Testis (tissue), 3 donors: ENCODE measurements around the gene C9orf50. TPM values are rescaled to one million over a fixed set of nuclear protein-coding genes. Genes with fewer than 3 reads are reported as not detected.

Experiments
- DNase-seq: peaks from one replicate; pipeline ENCODE4 v3.0.0-alpha.2; 2019
- H3K27ac ChIP-seq, 2 donors: fragments of 200-600 bp; sonication (generic); one replicate each; pipeline ENCODE4 v1.5.1; 2019
- H3K27me3 ChIP-seq: fragments of 200-600 bp; sonication (generic); one replicate; pipeline ENCODE4 v1.5.1; 2019
- H3K36me3 ChIP-seq: fragments of 200-600 bp; sonication (generic); one replicate; pipeline ENCODE4 v1.5.1; 2017; ENCODE audit warnings: low read depth; ENCODE audit errors: missing control alignments
- H3K4me1 ChIP-seq: fragments of 200-600 bp; sonication (generic); one replicate; pipeline ENCODE4 v1.5.1; 2019
- H3K4me3 ChIP-seq, 2 donors: fragments of 200-600 bp; sonication (generic); one replicate each; pipeline ENCODE4 v1.5.1; 2017 to 2019
- H3K9me3 ChIP-seq: fragments of 200-600 bp; sonication (generic); one replicate; pipeline ENCODE4 v1.5.1; 2017
- POLR2A ChIP-seq: fragments of 450-650 bp; IDR thresholded peaks from one replicate; pipeline ENCODE4 v1.6.1; 2017; ENCODE audit warnings: antibody characterized with exemption, mild to moderate bottlenecking, moderate library complexity
- WGBS, 2 donors: methylation state at CpG; one replicate each; pipeline ENCODE4 v1.1.5; 2018; 5-methylcytosine and 5-hydroxymethylcytosine counted together
- intact Hi-C: fragments of 100-400 bp; cut with DNase I; formaldehyde crosslinking; loops from one replicate; pipeline ENCODE4 v1.15.1; 2023; ENCODE audit warnings: low total_unique reads
- polyA plus RNA-seq: library from polyadenylated mRNA; stranded (reverse); fragments of 350-450 nt; fragmentation: Illumina TruSeq; extraction: RNeasy Lipid Tissue Mini Kit (QIAGEN cat#74804); gene quantifications from one replicate; pipeline ENCODE4 v1.2.3, GENCODE V29; 2014; ENCODE audit warnings: low read depth, low replicate concordance; ENCODE audit not compliant: insufficient read depth
- total RNA-seq, 2 donors: library from RNA; depleted of rRNA; stranded (reverse); fragments of >200 nt; gene quantifications; one replicate each; pipeline ENCODE4 v1.2.3, GENCODE V29; 2016
- TF ChIP-seq, protein P1 (sequence below), 3 experiments: fragments of 450-650 bp in 2 of 3; fragments of 200-600 bp in 1 of 3; sonication (generic) in 1 of 3; IDR thresholded peaks; one replicate each; pipeline ENCODE4 v1.5.1; 2016 to 2019; ENCODE audit warnings: antibody characterized with exemption in 3 of 3, mild to moderate bottlenecking in 2 of 3, moderate library complexity in 1 of 3

C9orf50 gene
- total and polyA plus RNA-seq, 3 donors from 2014 or later, result 3.7 to 14.6 (median 9.4) TPM

GRCh38 chr9:129602598-129603415, 18.1 kb downstream of the C9orf50 start:
- no peaks in the 10 kb centered on the region for H3K9me3 ChIP-seq
- H3K27me3 ChIP-seq, result no peaks in the 10 kb centered on the region
- intact Hi-C loops, result loop anchor here (10.0 kb wide), 2 partner anchors 108 to 428 kb away; partner anchors contain the start of gene IER5L
- 67 to 71% methylated on average over 6 to 10 of the region's 10 CpGs for WGBS, 2 donors
- no peak overlapping the region for H3K27ac ChIP-seq
- H3K4me3 ChIP-seq, result no peak overlapping the region
- TF ChIP-seq, protein P1, sequence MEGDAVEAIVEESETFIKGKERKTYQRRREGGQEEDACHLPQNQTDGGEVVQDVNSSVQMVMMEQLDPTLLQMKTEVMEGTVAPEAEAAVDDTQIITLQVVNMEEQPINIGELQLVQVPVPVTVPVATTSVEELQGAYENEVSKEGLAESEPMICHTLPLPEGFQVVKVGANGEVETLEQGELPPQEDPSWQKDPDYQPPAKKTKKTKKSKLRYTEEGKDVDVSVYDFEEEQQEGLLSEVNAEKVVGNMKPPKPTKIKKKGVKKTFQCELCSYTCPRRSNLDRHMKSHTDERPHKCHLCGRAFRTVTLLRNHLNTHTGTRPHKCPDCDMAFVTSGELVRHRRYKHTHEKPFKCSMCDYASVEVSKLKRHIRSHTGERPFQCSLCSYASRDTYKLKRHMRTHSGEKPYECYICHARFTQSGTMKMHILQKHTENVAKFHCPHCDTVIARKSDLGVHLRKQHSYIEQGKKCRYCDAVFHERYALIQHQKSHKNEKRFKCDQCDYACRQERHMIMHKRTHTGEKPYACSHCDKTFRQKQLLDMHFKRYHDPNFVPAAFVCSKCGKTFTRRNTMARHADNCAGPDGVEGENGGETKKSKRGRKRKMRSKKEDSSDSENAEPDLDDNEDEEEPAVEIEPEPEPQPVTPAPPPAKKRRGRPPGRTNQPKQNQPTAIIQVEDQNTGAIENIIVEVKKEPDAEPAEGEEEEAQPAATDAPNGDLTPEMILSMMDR (IDR thresholded peaks at IDR 0.05), result no peak
- TF ChIP-seq POLR2A, result no peak
- DNase-seq, result no peak
- peaks cover 9% of the 10 kb centered on the region for H3K4me1 ChIP-seq
- H3K36me3 ChIP-seq, result no peaks in the 10 kb centered on the region

GRCh38 chr9:129601082-129601674, 19.7 kb downstream of the C9orf50 start:
- H3K27me3 ChIP-seq, result no peaks in the 10 kb centered on the region
- TF ChIP-seq POLR2A, result no peak
- TF ChIP-seq, protein P1 (IDR thresholded peaks at IDR 0.05), result no peak
- H3K4me3 ChIP-seq, result no peak overlapping the region
- no peaks in the 10 kb centered on the region for H3K36me3 ChIP-seq
- no peak overlapping the region for H3K27ac ChIP-seq
- WGBS, 2 donors, result 73 to 82% methylated on average over 9 of the region's 9 CpGs
- no peaks in the 10 kb centered on the region for H3K9me3 ChIP-seq
- H3K4me1 ChIP-seq, result peaks cover 16% of the 10 kb centered on the region
- intact Hi-C loops, result loop anchor here (10.0 kb wide), 2 partner anchors 106 to 426 kb away; partner anchors contain the start of gene IER5L
- DNase-seq, result no peak

DNA sequence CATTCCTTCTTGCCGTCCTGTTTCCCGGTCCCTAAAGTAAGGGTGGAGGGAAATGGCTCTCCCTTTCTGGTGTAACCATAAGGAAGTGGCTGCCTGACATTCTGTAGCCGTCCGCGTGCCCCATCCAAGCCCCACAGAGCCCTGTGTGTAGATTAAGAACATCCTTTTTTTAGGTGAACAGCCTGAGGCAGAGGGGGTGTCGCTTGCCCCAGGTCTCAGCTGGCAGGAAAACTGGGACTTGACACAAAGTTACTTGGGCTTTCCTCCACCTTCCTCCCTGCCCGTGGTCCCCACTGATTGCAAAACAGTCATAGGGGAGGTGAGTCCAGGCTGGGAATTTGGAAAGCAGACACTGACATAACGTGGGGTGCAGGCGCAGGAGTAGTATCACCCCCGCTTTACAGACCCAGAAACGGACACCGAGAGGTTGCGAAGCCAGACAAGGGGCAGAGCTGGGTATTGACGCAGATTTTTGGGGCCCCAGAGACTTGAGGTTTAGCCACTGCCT, 22.8 kb downstream of the C9orf50 start:
- peaks cover 21% of the 10 kb centered on the region for H3K4me1 ChIP-seq
- TF ChIP-seq POLR2A, result no peak
- TF ChIP-seq, protein P1 (IDR thresholded peaks at IDR 0.05), result no peak
- H3K36me3 ChIP-seq, result no peaks in the 10 kb centered on the region
- WGBS, 2 donors, result 61 to 65% methylated on average over 14 of the region's 14 CpGs
- H3K27me3 ChIP-seq, result no peaks in the 10 kb centered on the region
- peak overlapping the region in 1 of 2 donors; percentile 76 for H3K27ac ChIP-seq
- no peak for DNase-seq
- no peaks in the 10 kb centered on the region for H3K9me3 ChIP-seq
- intact Hi-C loops, result no loop called here
- H3K4me3 ChIP-seq, result peak overlapping the region in 1 of 2 donors; percentile 46

GRCh38 chr9:129597355-129598088, 23.4 kb downstream of the C9orf50 start:
- H3K27me3 ChIP-seq, result no peaks in the 10 kb centered on the region
- peak overlapping the region; percentile 76 to 83 for H3K27ac ChIP-seq
- peak; percentile 46 for DNase-seq
- intact Hi-C loops, result no loop called here
- H3K36me3 ChIP-seq, result no peaks in the 10 kb centered on the region
- H3K9me3 ChIP-seq, result no peaks in the 10 kb centered on the region
- peak overlapping the region; percentile 46 to 63 for H3K4me3 ChIP-seq
- H3K4me1 ChIP-seq, result peaks cover 21% of the 10 kb centered on the region
- TF ChIP-seq, protein P1 (IDR thresholded peaks at IDR 0.05), result no peak
- no peak for TF ChIP-seq POLR2A
- WGBS, 2 donors, result 11 to 37% methylated on average over 5 to 32 of the region's 57 CpGs
